Eye (tissue), 1 donor: ENCODE measurements around the gene CCDC89.
A peak's percentile ranks its signal among the peaks of the same experiment; 100 is the strongest.

Experiments
- DNase-seq: peaks from one replicate; pipeline ENCODE4 v3.0.0-alpha.2; 2015

The CCDC89 gene

DNA sequence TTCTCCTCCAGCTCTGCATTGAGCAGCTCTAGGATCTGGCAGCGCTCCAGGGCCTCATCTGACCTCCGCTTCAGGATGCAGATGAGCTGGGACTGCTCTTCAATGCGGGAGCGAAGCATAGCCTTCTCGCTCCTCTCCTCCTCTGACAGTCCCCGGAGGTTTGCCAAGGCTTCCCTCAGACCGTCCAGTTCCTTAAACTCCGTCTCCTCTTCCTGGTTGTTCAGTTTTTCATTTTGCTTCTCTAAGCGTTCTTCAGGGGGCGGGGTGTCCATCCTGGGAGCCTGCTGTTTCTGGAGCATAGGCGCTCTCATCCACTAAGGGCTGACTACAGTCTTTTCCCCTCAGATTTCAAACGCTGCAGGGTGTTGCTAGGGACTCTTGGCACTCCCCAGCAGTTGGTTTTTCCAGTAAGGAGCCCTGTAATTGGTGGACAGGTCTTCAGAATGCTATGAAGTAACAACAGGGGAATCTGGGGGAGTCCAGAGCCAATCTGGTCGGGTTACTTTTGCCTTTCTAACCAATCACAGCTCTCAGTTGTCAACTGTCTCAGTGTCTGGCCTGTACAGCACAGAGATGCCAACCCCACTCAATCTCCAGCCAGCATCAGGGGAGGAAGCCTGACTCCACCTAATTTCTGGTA, at the start of gene CCDC89:
CCDC89 (minus strand) TSS at position 376 of the 640 bp plus-strand sequence; CDS start at position 311, 65 bp downstream.
- DNase-seq, result peak; percentile 83

DNA sequence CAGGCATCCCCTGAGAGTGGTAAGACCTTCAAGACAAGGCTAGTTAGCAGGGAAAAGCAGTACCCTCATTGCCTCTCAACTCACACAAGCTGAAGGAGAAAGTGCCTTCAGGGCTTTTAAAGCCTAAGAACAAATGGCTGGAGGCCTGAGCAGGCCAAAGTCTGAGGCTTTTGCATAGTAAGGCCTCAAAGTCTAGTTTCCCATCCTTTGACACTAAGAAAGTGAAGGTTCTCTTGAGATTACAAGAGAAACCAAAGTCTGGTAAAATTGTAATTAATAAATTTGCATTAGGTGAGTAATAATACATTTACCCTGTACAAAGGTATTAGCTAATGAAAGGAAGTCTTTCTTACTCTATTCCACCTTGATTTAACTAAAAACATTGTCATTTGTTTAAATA, 47.0 kb upstream of the CCDC89 start:
- DNase-seq, result no peak

DNA sequence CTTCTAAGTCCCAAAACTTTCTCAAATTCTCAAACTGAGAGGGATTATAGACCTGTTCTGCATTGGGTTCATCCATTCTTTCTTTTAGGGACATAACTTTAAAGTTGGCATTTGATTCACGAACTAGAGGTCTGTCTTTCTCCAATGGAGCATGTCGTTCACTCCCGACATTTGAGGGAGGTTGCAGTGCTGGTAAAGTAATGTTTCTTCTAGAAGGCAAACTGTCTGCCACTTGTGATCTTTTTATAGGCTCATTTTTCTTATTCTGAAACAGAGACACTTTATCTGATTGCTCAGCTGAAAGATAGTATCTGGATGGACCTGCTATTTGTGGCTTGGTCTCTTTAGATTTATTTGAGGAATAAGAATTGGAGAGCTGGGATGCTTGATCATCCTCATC, 40.4 kb upstream of the CCDC89 start:
- DNase-seq, result no peak

DNA sequence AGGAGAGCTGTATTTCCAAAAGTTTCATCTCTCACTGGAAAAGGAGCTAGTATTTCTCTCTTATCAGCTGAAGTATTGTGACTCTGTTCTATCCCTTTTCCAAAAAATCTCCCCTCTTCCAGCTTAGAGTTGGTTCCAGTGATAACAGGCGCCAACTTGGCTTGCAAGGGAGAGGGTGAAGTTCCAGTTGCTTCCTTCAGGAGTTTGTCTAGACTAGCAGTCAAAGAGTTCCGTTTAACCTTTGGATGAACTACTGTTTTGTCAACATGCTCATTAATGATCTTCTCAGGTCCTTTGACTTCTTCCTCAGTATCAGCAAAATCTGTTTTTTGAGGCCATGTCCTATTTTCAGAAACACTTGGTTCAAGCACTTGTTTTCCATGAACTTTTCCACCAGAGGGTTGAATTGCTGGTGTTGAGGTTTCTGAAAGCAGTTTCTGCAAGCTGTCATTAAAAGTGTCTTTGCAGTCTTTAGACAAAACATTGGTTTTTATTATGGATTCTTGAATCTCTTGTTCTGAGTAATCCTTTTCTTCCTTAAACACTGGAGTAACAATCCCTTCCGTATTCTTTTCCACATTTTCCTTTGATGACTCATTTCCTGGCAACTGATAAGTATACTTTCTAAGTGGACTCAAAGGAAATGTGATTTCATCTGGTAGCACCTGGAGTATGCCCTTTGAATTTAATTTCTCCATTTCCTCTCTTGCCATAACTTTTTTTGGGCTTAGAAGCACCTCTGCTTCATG, 39.7 kb upstream of the CCDC89 start:
- DNase-seq, result no peak

DNA sequence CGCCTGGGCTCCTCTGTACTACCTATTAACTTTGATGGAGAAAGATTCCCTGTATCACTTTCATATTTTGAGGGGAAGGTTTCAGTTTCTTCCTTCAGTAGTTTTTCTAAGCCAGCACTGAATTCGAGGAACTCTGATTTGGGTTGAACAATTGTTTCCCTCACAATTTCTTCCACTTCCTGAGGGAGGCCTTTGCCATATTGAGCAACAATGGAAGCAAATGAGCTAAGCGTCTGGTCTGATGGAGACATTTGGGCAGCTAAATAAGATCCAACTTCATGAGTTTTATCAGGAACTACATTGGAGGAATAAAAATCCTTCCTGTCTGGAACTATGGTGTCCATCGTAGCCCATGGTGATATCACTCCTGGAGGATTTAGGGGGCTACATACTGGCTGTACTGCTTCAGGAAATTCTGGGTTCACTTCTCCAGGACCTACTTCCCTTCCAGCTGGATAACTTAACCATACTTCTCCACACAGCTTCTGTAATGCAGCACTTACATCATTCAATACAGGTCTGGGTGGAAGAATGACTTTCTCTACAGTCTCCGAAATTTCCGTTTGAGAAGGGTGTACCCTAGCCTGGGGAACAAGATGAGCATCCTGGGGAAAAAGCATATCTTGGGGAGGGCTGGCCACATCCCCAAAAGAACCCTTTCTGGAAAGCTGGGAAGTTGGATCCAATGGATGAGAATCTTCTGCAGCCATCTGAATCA, 38.9 kb upstream of the CCDC89 start:
- no peak for DNase-seq

DNA sequence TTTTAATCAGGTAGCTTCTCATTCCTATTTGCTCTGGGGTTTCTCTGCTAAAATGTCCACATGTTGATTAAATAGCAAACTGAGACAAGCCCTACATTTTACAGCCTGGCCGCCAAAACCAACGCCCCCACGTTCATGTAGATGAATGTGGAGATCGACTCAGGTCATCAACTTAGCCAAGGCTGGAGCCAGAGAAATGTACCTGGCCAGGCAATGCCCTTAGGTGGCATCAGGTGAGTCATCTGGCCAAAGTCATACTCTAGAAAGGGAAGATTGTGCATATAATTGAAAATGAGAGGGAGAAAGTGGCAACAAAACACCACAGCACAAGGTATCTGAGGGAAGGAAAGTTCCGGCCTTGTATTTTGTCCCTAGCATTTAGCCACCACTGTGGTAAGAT, 37.1 kb upstream of the CCDC89 start:
- DNase-seq, result no peak

DNA sequence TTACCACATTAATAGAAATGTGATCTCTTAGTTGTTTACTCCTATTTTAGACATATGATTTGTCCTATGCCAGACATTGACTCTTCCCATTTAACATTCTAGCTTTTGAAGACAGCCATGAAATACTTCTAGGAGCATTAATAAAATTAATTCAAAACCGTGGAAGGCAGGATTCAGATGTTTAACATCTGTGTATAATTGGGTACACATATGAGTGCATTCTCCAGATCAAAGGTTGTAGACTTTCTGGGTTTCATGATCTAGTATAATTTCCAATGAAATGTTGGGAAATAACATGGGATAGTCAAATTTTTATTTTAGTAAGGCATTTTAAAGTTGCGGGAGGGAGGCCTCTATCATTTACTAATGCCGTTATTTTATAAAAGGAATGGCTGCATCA, 35.2 kb upstream of the CCDC89 start:
- DNase-seq, result no peak

DNA sequence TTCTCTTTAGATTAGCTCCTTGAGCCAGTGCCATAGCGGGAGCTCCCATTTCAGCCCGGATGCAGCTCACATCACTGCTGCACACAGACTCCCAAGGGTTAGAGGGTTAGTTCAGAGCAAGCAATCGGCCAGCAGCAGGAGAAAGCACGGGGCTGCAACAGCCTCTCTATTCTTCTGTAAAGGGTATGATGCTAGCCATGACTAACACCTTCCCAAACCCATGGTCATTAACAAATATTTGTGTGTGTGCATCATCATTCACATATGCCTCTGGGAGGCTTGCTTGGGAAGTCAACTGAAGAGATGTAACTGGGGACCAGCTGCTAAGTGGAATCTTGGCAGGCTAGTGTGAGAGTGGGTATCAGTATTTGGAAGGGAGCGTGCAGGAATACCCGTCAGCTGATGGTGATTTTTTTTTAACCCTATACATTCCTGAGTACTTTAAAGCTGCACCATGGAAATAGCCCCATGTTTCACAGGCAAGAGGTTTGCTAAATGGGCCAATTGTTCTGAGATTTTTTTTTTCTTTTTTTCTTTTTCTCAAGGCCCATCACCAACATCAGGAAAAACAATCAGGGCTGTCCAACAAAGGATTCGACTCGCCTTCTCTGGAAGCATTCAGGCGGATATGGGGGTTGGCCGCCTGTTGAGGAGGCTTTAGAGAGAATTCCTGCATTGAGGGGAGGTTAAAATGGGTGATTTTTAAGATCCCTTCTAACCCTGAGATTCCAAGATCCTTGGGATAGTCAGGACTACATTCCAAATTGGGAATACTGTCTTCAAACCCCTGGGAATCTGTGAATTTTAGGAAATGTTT, 33.2 kb upstream of the CCDC89 start:
- peak; percentile 90 for DNase-seq

DNA sequence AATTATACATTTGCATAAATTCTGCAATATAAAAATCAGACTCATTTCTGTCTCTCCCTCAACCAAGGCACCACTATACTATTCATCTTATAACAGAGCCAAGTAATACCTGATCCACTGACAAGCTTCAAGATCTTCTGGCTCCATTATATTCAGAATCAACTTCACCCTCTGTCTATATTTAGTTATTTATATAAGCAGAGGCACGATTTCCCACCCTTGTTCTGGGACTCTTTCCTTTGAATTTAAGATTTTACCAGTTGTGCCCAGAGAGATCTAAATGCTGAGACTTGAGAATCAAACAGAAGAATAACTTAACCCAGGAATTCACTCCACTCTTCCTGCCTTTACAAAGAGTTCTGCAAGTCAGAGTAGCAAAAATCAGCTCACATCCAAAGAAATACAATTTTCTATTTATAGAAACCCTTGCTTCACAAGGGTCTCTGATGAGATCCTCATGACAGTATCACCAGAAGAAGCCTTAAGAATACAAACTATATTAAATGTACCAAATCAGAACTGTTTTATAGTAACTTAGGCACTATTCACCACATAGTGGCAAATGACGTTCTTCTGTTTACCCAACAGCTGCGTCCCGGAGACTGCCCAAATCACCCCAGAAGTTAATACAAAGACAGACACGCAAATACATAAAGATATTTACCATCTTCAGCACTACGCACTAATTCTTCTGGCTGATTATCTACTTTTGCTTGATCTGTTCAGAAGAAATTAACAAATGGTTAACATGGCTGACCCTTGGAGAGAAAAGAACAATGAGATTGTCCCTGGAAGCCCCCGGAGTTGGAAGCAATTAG, 32.3 kb upstream of the CCDC89 start:
- no peak for DNase-seq

DNA sequence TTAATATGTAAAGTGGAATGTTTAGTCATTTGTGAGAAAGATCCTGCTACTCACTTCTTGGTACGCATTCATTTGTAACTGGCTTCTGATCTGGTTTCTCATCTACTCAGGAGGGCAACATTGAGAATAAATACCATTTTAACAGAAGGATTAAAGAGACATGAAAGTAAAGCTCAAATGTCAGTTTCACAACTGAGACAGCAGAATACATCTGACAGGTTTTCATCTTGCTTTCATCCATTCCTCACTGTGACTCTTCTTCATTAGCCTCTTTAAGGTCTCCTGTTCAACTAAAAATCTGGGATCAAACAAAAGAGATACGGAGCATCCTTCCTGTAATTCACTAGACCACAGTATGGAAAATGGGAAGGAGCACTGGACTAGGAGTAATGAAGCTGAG, 31.4 kb upstream of the CCDC89 start:
- no peak for DNase-seq

DNA sequence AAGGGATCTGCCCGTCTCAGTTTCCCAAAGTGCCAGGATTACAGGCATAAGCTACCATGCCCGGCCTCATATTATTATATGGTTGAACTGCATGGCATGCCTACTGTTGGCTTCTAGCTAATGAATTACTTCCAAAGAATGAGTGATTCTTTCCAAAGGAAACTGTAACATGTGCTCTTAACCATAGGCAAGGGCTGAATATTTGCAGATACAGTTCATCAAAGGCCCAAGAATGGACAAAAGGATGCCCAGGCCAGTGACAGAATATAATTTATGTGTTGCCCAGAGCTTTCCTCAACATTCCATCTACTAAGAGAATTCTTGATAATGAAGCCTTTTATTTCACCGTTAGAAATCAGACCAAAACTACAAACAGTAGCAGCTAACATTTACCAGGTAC, 27.0 kb upstream of the CCDC89 start:
- DNase-seq, result no peak

DNA sequence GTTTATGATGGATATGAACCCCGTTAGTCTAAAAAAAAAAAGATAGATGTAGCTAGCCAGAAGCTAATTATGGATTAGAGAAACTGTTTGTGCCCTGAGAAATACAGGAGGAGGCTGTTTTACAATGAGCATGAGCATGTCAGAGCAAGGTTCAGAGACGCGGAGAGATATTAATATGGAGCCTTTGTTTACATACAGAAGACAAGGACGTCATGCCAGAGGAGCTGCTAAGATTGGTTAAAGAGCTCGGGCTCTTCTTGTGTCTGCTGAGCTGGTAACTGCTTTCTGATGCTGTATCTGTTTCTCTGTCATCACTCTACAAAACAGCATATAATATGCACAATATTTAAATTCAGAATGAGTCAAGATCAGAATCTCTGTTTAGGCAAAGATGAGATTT, 24.9 kb upstream of the CCDC89 start:
- DNase-seq, result peak; percentile 14

DNA sequence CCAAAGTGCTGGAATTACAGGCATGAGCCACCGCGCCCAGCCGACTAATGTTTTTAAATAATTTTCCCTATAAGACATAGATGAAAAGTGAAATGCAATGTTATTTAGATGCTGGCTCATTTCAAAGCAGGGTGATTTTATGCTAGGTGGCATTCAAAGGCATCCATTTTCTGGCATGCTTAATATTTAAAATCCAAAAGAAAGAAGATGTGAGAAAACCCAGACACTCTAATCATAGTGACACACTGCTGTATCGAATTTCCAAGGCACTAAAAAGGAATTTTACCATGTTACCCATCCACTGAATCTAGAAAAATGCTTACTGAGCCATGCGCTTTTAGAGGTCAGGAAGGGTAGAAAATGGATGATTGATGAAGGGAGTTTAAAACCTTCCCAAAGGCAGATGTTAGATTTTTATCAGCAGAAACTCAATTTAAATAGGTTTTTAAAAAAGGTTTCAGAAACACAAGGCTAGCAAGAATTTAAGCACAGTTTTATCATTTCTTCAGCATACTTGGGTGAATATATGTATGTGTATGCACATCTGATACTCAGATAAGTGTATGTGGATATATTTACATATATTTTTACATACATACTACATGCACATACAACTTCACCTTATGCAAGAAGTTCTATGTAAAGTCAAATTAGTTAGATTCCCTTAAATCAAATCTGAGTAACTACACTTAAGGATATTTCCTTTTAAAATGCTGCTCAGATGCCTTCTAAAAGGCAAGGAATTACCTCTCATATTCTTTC, 24.1 kb upstream of the CCDC89 start:
- peak; percentile 10 for DNase-seq

DNA sequence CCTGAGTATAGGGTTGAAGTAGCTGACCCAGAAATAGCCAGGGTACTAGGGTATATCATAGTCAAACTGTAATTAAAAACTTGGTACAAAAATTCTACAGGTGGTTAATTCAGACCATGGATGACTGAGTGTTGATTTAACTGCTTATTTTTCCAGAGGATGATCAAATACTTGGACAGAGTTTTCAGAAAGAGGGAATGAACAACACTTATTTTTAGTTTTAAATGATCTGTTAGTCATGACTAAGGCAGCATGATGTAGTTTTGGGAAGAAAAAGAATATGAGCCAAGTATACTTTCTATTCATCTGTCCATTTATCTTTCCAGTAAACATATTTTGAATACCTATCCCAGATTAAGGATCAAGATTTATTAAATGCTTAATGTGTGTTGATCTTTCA, 19.8 kb upstream of the CCDC89 start:
- no peak for DNase-seq

DNA sequence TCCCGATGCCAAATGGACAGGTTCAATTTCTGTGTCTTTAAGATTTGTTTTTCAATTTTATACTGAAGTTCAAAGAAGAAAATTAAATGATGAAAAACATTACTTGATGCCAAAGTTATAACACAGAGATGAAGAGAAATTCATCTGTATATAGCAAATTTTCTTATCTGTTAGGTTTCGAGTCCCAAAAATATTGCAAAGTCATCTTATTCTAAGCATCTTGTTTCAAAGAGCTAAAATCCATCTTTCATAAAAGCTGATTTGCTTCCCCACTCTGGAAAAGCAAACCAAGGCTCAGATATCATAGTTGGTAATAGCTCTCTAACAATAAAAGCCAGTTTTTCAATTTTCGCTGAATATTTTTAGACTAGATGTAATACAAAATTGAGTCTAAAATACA, 19.0 kb upstream of the CCDC89 start:
- no peak for DNase-seq

DNA sequence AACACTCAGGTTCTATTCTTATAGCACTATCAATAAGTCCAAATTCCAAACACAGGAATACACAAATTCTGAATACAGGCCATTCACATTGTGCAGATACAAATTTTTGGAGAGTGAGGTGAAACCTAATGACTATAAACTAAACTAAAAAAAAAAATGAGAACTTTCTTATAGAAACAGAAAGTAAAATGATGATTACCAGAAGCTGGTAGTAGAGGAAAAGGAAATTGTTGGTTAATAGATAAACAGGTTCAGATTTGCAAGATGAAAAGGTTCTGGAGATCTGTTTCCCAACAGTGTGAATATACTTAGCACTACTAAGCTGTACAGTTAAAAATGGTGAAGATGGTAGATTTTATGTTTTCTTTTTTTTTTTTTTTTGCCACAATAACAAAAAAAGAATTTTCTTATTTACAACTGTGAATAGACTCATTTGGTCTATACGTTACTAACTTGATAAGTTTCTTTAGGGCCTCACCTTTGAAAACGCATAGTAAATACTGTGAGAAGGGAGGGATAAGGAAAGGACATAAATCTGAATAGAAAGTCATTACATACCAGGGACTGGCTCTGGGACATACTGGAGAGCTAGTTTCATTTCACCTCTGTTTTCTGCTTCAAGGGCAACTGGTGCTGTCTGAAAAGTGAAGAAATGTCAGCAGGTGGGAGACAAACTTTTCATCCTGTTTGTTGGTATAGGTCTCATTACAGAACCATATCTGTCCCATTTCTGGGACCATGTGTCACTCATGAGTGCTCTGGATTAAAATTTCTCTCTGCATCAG, 14.2 kb upstream of the CCDC89 start:
- DNase-seq, result no peak

DNA sequence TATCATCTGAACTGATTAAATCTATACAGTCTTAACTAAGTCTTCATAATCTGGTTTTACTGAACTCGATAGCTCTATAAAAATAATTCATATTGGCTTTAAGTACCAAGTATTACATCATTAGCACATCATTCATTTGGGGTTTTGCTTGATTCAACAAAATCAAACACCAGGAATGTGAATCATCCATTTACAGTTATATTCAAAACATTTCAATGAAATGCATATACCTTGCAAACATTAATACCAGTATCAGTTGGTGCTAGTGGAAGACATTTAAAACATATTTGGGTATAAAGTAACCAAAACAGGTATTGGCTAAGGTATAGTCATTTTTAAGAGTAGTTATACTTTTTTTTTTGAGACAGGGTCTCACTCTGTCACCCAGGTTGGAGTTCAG, 12.2 kb upstream of the CCDC89 start:
- no peak for DNase-seq

DNA sequence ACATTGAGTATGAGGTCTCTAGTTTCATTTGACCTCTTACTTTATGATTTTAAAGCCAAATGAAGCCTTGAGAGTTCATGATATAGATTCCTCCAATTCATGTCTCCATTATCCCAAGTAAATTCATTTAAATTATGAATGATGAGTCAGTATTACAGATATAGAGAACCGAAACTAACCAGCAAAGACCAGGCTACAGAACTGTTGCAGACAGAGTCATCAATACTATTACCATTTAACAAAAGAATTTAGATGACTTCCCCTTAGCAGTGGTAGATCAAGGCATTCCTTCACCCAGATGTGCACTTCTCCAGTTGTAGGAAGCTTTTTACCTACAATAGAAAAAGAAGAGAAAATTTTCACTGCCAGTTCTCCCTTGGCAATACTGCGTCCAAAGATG, 11.8 kb upstream of the CCDC89 start:
- DNase-seq, result no peak

DNA sequence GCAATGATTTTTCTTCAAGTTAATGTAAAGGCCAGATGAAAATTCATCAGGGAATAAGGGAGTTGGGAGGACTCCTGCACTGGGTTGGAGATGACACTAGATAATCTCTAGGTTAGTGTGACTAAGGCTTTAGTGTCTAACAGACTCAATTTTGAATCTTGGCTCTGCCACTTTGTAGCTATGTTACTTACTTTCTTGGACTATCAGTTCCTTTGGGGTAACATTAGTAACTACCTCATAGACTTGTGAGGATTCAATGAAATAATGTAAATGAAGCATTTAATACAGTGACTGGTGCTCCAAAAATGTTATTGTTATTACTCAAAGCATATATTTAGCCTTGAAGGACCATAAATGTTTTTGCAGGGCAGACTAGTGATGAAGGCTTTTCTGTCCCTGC, 9.6 kb upstream of the CCDC89 start:
- no peak for DNase-seq

DNA sequence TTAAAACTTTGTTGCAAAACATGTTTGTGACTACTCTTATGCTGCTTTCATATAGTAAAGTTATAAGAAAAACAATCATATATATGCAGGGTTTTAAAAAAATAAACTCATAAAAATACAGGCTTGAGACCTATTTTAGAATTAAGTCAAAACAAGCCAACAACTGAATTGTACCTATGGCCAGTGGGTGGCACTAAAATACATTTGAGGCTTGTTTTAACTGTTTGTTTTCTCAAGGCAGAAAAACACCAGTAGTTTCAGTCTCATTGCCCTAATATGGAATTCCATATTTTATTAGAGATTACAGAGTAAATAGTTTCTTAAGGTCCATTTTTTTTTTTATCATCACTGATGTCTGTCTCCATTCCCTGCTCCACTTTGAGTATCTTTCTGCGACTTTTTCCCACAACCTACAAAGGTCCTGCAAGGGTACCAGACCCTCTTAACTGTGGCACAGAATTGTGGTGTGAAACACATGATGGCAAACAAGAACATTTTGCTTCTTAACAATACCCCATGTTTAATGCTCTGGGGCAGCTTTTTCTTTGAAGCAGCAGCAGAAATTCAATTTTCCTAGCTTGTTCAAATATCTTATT, 8.5 kb upstream of the CCDC89 start:
- DNase-seq, result peak; percentile 45
